ENCODE measurements around the gene CD86. TPM values are rescaled to one million over a fixed set of nuclear protein-coding genes. Genes with fewer than 3 reads are reported as not detected.

Gene CD86
- total and polyA plus RNA-seq, 9 of the 15 experiments (the other 6 are each of a cell fraction or from before 2014, with no cell fraction given): 0.16 TPM; not detected in 8

DNA sequence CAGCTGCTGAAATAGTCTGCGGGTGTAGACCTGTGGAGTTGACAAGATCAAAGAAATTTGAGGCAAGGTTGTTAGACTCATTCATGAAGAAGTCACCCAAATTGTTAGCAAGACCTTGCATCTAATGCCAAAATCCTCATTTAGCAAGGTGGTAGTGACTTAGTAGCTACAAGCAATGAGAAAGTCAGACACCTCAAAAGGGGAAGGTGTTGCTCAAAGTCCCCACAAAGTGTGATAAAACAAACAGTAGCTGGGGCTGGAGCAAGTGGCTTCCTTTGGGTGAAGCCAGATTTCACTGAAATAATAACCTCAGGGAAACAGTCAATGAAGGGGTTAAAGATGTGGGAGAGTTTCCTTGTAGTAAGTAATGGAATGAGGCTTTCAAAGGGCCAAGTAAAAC, 44.9 kb downstream of the CD86 start:
- no peaks in the 10 kb centered on the region for H4K20me1 ChIP-seq (replicated peaks; ENCODE audit: control insufficient read depth, insufficient read depth, low read length)
- no peaks in the 10 kb centered on the region for H3K79me2 ChIP-seq (ENCODE audit: control insufficient read depth, insufficient read depth, low read length)
- no peak for DNase-seq (ENCODE audit: extremely low read depth in 1 of 4, low spot score in 3 of 4)
- ChIA-PET CTCF (ENCODE audit: low intra/inter-chr PET ratio) (no interaction called here), POLR2A (no interaction called here)
- TF ChIP-seq RCOR1 (IDR thresholded peaks at IDR 0.05; ENCODE audit: borderline replicate concordance in 1 of 2, low read depth in 2 of 2, low read length in 2 of 2) (no peak), XRCC3 (IDR thresholded peaks at IDR 0.05) (no peak), ZNF224 (CRISPR knock-in tag; IDR thresholded peaks at IDR 0.05) (no peak)
- ATAC-seq: no peak
- no TSS peak for BruUV-seq (replicated peaks)
- no peak overlapping the region for H3K4me2 ChIP-seq (ENCODE audit: insufficient read depth, low read length)
- H3K9me3 ChIP-seq (replicated peaks; ENCODE audit: control insufficient read depth, insufficient read depth, low read depth, low read length): no peaks in the 10 kb centered on the region
- no peaks in the 10 kb centered on the region; a peak in 1 of 5 replicates for H3K27me3 ChIP-seq (ENCODE audit: control insufficient read depth in 2 of 2, insufficient read depth in 2 of 2, low read length in 2 of 2)
- WGBS (ENCODE audit: insufficient coverage, low coverage, missing lambda C conversion rate): 0% methylated on average over 1 of the region's 1 CpG
- H3K9ac ChIP-seq (ENCODE audit: insufficient read depth in 1 of 2, low read depth in 2 of 2, low read length in 2 of 2): no peak overlapping the region
- FAIRE-seq: no peak
- in situ Hi-C loops (cut with MboI) (no loop called here), intact Hi-C loops (cut with micrococcal nuclease) (loop anchor here (5.0 kb wide), 1 partner anchor 553 kb away; the partner anchor contains the start of gene POLQ)
- H3K9me1 ChIP-seq (ENCODE audit: control insufficient read depth, insufficient read depth, low read length): no peaks in the 10 kb centered on the region
- no peaks in the 10 kb centered on the region for H3K36me3 ChIP-seq (ENCODE audit: control insufficient read depth, insufficient read depth, low read length)
- H3K27ac ChIP-seq (ENCODE audit: extremely low read depth, low read depth, low read length): no peak overlapping the region
- H3K4me3 ChIP-seq: no peak overlapping the region
- no peak overlapping the region for H2AFZ ChIP-seq (ENCODE audit: low read depth, low read length)
- no peaks in the 10 kb centered on the region for H3K4me1 ChIP-seq (replicated peaks in 1 of 2; ENCODE audit: control insufficient read depth in 2 of 2, insufficient read depth in 2 of 2, low read length in 2 of 2)

DNA sequence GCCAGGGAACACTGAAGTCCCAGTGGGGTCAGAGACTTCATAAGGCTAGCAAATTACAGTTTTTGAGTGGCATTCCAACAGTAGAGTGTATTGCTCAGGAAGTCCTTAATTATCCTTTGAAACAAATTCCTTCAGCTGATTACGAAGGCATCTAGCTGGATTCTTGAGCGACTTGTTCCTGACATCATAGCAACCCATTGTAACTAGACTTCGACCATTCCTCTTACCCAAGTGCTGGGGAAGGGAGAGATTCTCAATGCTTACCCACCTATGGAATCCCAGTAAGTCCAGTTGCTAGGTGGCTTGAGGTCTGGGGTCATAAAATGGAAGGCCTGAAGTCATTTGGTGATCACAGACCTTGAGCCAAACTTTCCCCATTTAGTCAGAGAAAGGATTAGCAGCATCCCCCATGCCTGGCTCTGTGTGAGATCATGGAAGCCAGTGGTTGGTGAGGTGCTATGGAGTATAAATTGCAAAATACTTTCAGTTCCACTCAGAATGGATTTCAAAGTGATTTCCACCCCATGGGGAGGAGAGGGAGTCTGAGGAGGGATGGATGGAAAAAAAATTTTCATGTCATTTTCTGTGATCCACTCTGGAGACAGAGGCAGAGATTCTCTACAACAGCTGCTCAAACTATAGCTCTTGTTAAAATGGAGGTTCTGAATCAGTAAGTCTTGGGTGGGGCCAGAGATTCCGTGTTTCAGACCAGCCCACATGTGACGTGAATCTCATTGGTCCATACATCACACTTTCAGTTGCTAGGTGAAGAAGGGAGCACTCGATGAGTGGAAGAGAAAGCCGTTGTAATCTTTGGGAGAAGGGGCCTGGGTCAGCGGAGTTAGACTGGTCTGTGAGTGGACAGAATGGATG, 45.7 kb downstream of the CD86 start:
- no peak overlapping the region for H3K4me2 ChIP-seq (ENCODE audit: insufficient read depth, low read length)
- no peak overlapping the region for H3K4me3 ChIP-seq
- CTCF ChIA-PET (ENCODE audit: low intra/inter-chr PET ratio): interaction anchor here (0.5 to 0.9 kb wide), 4 partner anchors 15 to 859 kb away, joined by 3 to 4 read pairs (median 3); no protein-coding TSS in a partner anchor
- ATAC-seq (no peak), DNase-seq (ENCODE audit: extremely low read depth in 1 of 4, low spot score in 3 of 4) (peak in 1 of 4 experiments; percentile 2), FAIRE-seq (no peak)
- intact Hi-C loops (cut with micrococcal nuclease) (loop anchor here (1.0 to 5.0 kb wide), 4 partner anchors 158 to 554 kb away; partner anchors contain the start of gene POLQ), in situ Hi-C loops (cut with MboI) (no loop called here)
- TF ChIP-seq RBM22 (IDR thresholded peaks at IDR 0.05; ENCODE audit: low read depth, low read length, poor library complexity, severe bottlenecking) (no peak), GABPA (tag; conservative IDR thresholded peaks at IDR 0.05; ENCODE audit: low read depth) (no peak), ZNF124 (CRISPR knock-in tag; IDR thresholded peaks at IDR 0.05) (no peak), MIER1 (IDR thresholded peaks at IDR 0.05; ENCODE audit: low read depth) (no peak), TAL1 (IDR thresholded peaks at IDR 0.05) (no peak), ZNF253 (CRISPR knock-in tag; conservative IDR thresholded peaks at IDR 0.05) (no peak), ARNT (IDR thresholded peaks at IDR 0.05) (no peak)
- TF ChIP-seq, protein P1, sequence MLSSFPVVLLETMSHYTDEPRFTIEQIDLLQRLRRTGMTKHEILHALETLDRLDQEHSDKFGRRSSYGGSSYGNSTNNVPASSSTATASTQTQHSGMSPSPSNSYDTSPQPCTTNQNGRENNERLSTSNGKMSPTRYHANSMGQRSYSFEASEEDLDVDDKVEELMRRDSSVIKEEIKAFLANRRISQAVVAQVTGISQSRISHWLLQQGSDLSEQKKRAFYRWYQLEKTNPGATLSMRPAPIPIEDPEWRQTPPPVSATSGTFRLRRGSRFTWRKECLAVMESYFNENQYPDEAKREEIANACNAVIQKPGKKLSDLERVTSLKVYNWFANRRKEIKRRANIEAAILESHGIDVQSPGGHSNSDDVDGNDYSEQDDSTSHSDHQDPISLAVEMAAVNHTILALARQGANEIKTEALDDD (IDR thresholded peaks at IDR 0.05): no peak
- BruUV-seq (replicated peaks): no TSS peak
- no peaks in the 10 kb centered on the region; a peak in 1 of 5 replicates for H3K27me3 ChIP-seq (ENCODE audit: control insufficient read depth in 2 of 2, insufficient read depth in 2 of 2, low read length in 2 of 2)
- H3K9me3 ChIP-seq (replicated peaks; ENCODE audit: control insufficient read depth, insufficient read depth, low read depth, low read length): no peaks in the 10 kb centered on the region
- H3K36me3 ChIP-seq (ENCODE audit: control insufficient read depth, insufficient read depth, low read length): no peaks in the 10 kb centered on the region
- H4K20me1 ChIP-seq (replicated peaks; ENCODE audit: control insufficient read depth, insufficient read depth, low read length): no peaks in the 10 kb centered on the region
- H2AFZ ChIP-seq (ENCODE audit: low read depth, low read length): no peak overlapping the region
- no peak overlapping the region for H3K9ac ChIP-seq (ENCODE audit: insufficient read depth in 1 of 2, low read depth in 2 of 2, low read length in 2 of 2)
- no peak overlapping the region for H3K27ac ChIP-seq (ENCODE audit: extremely low read depth, low read depth, low read length)
- no peaks in the 10 kb centered on the region for H3K9me1 ChIP-seq (ENCODE audit: control insufficient read depth, insufficient read depth, low read length)
- POLR2A ChIA-PET: interaction anchor here (0.7 kb wide), 1 partner anchor 322 kb away, joined by 3 read pairs; no protein-coding TSS in a partner anchor
- H3K79me2 ChIP-seq (ENCODE audit: control insufficient read depth, insufficient read depth, low read length): no peaks in the 10 kb centered on the region
- 2% methylated on average over 7 of the region's 8 CpGs for WGBS (ENCODE audit: insufficient coverage, low coverage, missing lambda C conversion rate)
- no peaks in the 10 kb centered on the region for H3K4me1 ChIP-seq (replicated peaks in 1 of 2; ENCODE audit: control insufficient read depth in 2 of 2, insufficient read depth in 2 of 2, low read length in 2 of 2)
